Hepatic stellate cell (primary cell): Measurements from ENCODE around the gene SPOPL.
A peak's percentile ranks its signal among the peaks of the same experiment; 100 is the strongest.
"Not testable (repeated sequence)": the region's sequence is repeated elsewhere in the genome, so short reads cannot be mapped to it uniquely, and the experiment has no call there.

Experiments used
- DNase-seq: peaks from one replicate; pipeline ENCODE4 v3.0.0; 2011; ENCODE audit warnings: low spot score

SPOPL gene

DNA sequence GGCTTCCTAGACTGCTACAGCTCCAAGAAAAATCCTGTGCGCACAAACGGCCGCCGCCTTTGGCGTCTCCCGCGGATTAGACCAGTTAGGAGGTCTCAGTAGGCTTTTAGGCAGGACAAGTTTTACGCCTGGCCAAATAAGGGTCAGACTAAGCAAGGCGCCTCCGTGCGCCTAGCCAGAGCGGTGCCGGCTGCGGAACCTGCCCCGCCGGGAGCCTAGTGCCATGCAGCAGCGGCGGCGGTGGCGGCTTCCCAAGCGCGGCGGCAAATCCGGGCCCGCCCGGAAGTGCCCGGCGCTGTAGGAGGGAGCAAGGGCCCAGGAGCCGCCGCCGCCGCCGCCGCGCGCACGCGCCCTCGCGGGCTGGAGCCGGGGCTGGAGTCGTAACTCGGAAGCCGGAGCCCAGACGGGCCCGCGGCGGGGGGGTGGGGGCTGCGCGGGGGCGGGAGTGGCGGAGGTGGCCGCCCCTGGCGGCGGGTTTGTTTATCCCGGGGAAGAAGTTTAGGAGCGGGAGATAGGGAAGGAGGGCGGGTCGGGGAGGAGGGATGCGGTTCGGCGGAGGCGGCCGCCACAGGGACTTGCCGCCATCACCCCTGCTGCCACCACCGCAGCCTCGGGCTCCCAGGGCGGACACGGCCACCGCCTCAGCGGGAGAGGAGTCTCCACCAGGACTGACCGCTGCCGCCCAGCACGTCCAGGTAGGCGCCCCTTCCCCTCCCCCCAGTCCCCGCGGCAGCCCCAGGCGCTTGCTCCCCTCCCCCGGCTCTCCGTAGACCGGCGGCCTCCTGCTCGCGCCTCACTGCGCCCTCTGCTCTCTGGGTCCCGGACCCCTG is at the start of gene SPOPL:
SPOPL (plus strand) TSS at position 346 of the 830 bp plus-strand sequence. CDS start 48,447 bp downstream, outside the sequence.
- DNase-seq, result peak; percentile 95

DNA sequence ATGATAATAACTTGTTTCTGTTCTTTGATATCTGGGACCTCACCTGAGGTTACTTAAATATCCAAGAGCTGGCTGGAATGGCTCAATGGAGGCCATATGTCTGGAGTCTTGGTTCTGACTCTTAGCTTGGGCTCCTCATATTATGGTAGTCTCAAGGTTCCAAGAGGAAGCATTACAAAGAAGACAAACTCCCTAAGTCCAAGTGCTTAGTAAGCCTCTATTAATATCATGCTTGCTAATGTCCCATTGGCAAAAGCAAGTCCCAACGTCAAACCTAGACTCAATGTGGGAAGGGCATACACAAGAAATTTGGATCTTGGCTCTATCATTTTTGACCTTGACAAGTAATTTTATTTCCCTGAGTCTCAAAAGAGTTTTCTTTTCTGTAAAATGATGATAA is 49.2 kb upstream of the SPOPL start:
- DNase-seq, result no peak

- DNase-seq, result no peak
Measured at GRCh38 chr2:138453815-138454214, 47.8 kb upstream of the SPOPL start.

- DNase-seq, result no peak
Measured at GRCh38 chr2:138454761-138455160, 46.8 kb upstream of the SPOPL start.

DNA sequence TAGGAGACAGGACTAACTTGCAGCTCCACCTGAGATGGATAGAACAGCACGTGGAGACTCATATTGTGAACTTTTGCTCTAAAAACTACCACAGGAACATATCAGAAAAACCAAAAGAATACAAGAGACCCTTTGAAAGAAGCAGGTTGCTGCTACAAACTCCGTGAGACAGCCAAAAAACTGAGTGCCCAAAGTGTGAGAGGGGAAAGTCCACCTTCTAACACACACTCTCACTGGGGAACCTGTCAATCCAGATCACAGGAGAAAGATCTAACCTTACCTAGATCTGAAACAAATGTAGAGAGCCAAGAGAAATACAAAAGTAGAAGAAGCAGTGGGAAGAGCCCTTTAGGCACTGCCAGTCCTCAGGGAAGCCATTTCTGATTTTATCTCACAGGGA is 46.3 kb upstream of the SPOPL start:
- no peak for DNase-seq

- DNase-seq, result no peak
Measured at GRCh38 chr2:138455691-138456090, 45.9 kb upstream of the SPOPL start.

DNA sequence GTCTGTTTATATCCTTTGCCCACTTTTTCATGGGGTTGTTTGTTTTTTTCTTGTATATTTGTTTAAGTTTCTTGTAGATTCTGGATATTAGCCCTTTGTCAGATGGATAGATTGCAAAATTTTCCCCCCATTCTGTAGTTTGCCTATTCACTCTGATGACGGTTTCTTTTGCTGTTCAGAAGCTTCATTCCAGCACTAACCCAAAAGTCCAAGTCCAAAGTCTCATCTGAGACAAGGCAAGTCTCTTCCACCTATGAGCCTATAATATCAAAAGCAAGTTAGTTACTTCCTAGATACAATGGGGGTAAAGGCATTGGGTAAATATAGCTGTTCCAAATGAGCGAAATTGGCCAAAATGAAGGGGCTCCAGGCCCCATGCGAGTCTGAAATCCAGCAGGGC is 38.9 kb upstream of the SPOPL start:
- not testable (repeated sequence) for DNase-seq

DNA sequence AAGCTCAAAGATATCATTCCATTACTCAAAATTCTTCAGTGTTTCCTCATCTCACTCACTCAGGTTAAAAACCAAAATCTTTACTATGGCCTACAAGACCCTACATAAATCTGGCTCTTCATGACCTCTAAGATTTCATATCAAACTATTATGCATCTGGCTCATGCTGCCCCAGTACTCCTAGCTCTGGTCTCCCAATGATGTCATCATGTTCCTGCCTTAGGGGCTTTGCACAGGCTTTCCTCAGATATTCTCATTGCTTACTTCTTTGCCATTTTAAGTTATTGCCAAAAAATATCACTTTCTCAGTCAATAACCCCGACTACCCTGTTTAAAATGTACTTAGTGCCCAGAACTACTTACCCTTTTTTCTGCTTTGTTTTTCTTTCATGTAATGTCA is 33.0 kb upstream of the SPOPL start:
- no peak for DNase-seq

DNA sequence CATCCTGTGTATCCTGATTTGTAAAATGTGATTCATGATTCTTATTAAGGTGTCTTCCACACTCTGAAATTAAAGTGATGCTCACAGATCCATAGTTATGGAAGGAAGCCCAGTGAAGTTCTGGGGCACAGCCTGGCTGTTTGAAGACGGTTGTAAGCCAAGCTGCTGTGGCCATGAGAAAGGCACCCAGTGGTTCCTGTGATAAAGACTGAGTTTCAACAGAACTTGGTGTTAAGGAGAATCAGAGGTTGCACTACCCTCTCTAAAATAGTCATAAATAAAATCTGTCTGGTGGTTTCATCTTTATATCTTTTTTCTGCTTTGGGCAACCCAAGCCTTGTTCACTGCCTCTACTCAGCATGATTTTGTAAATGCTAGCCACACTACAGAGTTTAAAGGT is 32.2 kb upstream of the SPOPL start:
- DNase-seq, result no peak

DNA sequence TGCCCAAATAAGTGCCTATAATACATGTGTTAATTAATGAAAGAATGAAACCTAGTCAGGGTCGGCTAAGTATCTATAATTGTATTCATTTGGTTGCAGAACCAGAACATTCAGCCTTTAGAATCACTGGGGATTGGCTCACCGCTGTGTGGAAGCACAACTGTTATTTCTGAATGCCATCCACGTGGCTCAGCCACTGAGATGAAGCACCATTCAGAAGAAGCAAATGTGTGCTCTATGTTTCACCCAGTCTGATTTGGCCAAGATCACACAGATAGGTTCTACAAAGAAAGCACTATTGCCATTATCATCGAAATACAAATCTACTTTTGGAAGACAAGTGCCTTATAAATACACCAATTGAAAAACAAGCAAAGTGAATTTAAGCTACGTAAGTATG is 30.6 kb upstream of the SPOPL start:
- no peak for DNase-seq

DNA sequence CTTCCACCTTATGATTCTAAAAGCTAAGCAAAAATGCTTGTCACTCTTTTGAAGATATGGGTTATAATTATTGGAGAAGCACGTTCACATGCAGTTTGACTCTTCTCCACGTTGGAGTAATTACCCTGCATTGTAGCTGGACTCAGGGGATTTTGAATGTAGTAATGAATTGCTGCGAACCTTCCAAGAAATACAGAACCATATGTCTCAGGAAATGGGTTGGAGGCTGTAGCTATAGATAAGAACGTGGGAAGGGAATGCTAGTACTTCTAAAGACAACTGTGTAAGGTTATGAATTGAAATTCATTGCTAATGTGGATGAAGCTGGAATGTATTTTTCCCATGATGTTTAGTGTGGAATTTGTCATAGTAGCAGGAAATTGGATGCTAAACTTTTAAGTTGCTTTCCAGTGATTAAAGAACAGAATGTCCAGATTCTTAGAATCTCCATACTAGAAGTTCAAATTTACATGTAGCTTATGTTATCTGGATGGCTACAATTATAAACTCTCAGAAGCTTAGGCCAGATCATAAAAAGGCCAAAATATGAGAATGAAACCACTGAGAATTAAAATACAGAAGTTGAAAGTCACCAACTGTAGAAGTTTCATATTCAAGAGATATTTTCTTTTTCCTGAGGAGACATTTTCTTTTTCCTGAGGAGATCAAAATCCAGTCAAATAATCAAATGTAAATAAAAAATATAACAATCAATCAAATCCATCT is 27.3 kb upstream of the SPOPL start:
- DNase-seq, result no peak

DNA sequence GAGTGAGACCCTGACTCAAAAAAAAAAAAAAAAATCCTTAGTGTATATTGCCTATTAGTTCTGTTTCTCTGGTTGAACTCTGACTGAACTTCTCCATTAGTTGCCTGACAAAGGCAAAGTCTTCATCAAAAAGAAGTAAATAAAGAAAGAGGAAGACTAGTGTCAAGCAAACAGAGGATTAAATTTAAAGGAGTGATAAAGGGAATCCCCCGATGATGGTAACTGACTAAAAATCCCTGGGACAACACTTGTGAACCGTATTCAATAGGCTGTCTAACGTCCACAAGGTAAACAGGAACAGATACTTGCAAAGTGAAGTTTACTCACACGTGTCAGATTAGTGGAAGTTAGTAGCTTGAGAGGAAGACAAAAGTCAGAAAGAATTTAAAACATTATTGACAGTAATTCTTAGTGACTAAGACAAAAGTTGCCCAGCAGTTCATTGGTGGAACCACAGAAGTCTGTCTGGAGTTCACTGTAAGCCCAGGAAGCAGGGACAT is 26.2 kb upstream of the SPOPL start:
- DNase-seq, result no peak

DNA sequence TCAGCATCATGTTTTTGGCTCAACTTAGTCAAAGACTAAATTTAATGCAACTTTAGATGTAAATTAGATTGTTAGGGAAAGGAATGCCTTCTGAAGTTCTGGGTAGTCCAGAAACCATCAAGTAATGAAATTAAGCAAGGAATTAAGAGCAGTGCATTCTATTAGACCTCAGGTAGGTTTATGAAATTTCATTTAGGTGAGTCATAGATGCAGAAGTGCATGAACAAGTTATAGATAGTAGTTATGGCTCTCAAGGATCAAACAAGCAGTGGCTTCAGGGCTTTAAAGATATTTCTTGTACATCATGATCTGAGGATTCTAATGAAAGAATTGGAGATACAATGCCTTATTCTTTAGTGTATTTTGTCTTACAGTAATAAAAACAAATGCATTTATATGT is 25.4 kb upstream of the SPOPL start:
- DNase-seq, result no peak

DNA sequence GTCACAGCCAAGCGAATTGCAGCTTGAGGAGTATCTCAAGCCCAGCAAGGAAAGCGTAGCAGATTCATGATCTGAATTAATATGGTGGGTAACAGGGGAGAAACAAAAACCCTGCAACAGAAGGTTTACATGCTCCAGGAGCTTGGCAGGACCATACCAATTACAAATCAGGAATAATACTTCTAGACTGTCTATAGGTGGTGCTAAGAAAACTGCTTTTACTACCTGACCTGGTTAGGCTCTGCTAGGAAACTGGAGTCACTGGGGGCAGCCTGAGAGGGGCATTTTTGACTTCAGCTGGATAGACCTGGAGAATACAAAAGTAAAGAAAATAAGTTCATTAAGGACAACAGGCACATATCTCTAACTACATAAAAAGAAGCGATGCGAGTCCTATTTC is 24.6 kb upstream of the SPOPL start:
- no peak for DNase-seq

GRCh38 chr2:138482796-138483195 is 18.8 kb upstream of the SPOPL start:
- DNase-seq, result not testable (repeated sequence)

DNA sequence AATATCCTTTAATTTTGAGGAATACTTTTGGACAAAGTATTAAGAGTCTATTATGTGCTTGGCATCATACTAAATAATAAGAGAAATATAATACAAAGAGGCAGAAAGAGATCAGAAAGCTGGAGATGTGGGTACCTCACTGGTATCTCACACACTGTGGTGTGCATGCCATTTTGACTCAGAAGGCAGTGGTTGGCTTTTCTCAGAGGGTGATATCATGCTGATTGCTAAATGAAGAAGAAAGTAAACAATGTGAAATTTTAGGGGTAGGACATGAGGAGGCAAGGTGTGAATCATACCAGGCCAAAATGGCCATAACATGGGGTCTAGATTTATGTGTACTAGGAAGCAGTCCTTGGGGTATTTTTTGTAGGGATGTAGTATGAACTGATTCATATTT is 16.6 kb upstream of the SPOPL start:
- no peak for DNase-seq

- no peak for DNase-seq
Measured at GRCh38 chr2:138486363-138487198, 15.0 kb upstream of the SPOPL start.

- DNase-seq, result no peak
Measured at GRCh38 chr2:138490673-138491494, 10.7 kb upstream of the SPOPL start.

- no peak for DNase-seq
Measured at GRCh38 chr2:138491495-138491862, 10.1 kb upstream of the SPOPL start.

- DNase-seq, result no peak
Measured at GRCh38 chr2:138492160-138492559, 9.4 kb upstream of the SPOPL start.

DNA sequence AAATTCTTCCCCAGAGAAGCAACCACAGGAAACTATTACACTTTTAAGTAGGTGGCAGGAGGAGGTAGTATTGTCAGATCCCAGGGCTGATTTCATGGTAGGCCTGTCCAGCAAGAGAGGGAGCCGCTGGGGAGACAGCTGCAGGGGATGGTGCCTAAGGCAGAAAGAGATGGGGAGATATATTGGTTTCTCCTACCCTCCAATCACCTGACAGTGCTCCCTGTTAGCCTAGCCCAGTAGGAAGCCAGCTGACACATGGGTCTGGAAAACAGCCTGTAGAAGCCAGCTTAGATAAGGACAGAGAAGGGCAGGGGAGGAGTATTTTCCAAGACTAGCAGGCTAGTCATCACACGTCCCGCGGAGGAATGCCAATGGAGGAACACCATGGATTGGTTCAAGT is 8.2 kb upstream of the SPOPL start:
- no peak for DNase-seq
